ENCODE measurements around the gene LYSMD3.

Gene LYSMD3

GRCh38 chr5:90494043-90494442 lies 35.3 kb downstream of the LYSMD3 start:
- no peak overlapping the region for H3K4me3 ChIP-seq (replicated peaks; ENCODE audit: low read depth, low read length)
- TF ChIP-seq CTCF (IDR thresholded peaks at IDR 0.05; ENCODE audit: low read depth, low read length, missing control alignments): no peak

GRCh38 chr5:90488791-90489190 lies 40.6 kb downstream of the LYSMD3 start:
- no peak for DNase-seq (ENCODE audit: extremely low read depth, low read depth)
- no peak for TF ChIP-seq CTCF (IDR thresholded peaks at IDR 0.05; ENCODE audit: low read depth, low read length, missing control alignments)
- H3K4me3 ChIP-seq (replicated peaks; ENCODE audit: low read depth, low read length): no peak overlapping the region

More at GRCh38 chr5:90494043-90494442, 35.3 kb downstream of the LYSMD3 start:
- DNase-seq (ENCODE audit: extremely low read depth, low read depth): no peak

- DNase-seq (ENCODE audit: extremely low read depth, low read depth): no peak
- no peak overlapping the region for H3K4me3 ChIP-seq (replicated peaks; ENCODE audit: low read depth, low read length)
- no peak for TF ChIP-seq CTCF (IDR thresholded peaks at IDR 0.05; ENCODE audit: low read depth, low read length, missing control alignments)
Observed at GRCh38 chr5:90484540-90484939, 44.8 kb downstream of the LYSMD3 start.

- TF ChIP-seq CTCF (IDR thresholded peaks at IDR 0.05; ENCODE audit: low read depth, low read length, missing control alignments): no peak
- no peak overlapping the region for H3K4me3 ChIP-seq (replicated peaks; ENCODE audit: low read depth, low read length)
- no peak for DNase-seq (ENCODE audit: extremely low read depth, low read depth)
Observed at GRCh38 chr5:90483206-90483605, 46.2 kb downstream of the LYSMD3 start.

GRCh38 chr5:90480699-90481098 lies 48.7 kb downstream of the LYSMD3 start:
- no peak overlapping the region for H3K4me3 ChIP-seq (replicated peaks; ENCODE audit: low read depth, low read length)
- DNase-seq (ENCODE audit: extremely low read depth, low read depth): no peak
- no peak for TF ChIP-seq CTCF (IDR thresholded peaks at IDR 0.05; ENCODE audit: low read depth, low read length, missing control alignments)

- no peak for TF ChIP-seq CTCF (IDR thresholded peaks at IDR 0.05; ENCODE audit: low read depth, low read length, missing control alignments)
- no peak for DNase-seq (ENCODE audit: extremely low read depth, low read depth)
- H3K4me3 ChIP-seq (replicated peaks; ENCODE audit: low read depth, low read length): no peak overlapping the region
Observed at GRCh38 chr5:90479611-90480385, 49.6 kb downstream of the LYSMD3 start.
